Fibroblast of lung (primary cell): ENCODE measurements around the gene KIAA0040. TPM values are rescaled to one million over a fixed set of nuclear protein-coding genes. Genes with fewer than 3 reads are reported as not detected.

Experiments
- DNase-seq, 2 donors: peaks; one replicate each; pipeline versions ENCODE4 v3.0.0 to v3.0.0-alpha.2; 2010; ENCODE audit warnings: low read depth in 2 of 2
- H2AFZ ChIP-seq: 2 replicates; pipeline ENCODE4 v1.5.1; 2012; ENCODE audit warnings: low read length, control low read depth, inconsistent platforms
- H3K27ac ChIP-seq: 2 replicates; pipeline ENCODE4 v1.5.1; 2011; ENCODE audit warnings: low read length, control low read depth; ENCODE audit not compliant: insufficient read depth
- H3K27me3 ChIP-seq: 2 replicates; pipeline ENCODE4 v1.5.1; 2011; ENCODE audit warnings: mild to moderate bottlenecking, low read length; ENCODE audit not compliant: control insufficient read depth, insufficient read depth
- H3K36me3 ChIP-seq: 2 replicates; pipeline ENCODE4 v1.5.1; 2011; ENCODE audit warnings: low read length; ENCODE audit not compliant: control insufficient read depth, insufficient read depth
- H3K4me1 ChIP-seq: 2 replicates; pipeline ENCODE4 v1.5.1; 2011; ENCODE audit warnings: low read length; ENCODE audit not compliant: control insufficient read depth, insufficient read depth; ENCODE audit errors: extremely low read depth
- H3K4me2 ChIP-seq: 2 replicates; pipeline ENCODE4 v1.5.1; 2011; ENCODE audit warnings: low read length, control low read depth; ENCODE audit not compliant: insufficient read depth; ENCODE audit errors: extremely low read depth
- H3K4me3 ChIP-seq, 4 experiments: fragments of 200-600 bp in 1 of 4; sonication (generic) in 1 of 4; replicated peaks in 1 of 4; 2 replicates each; pipeline ENCODE4 v1.5.1; 2011 to 2016; ENCODE audit warnings: low read length in 4 of 4, low read depth in 3 of 4, mild to moderate bottlenecking in 3 of 4, control low read depth in 2 of 4, inconsistent platforms in 1 of 4, mixed read lengths in 1 of 4; ENCODE audit not compliant: insufficient read depth in 1 of 4; ENCODE audit errors: control extremely low read depth in 1 of 4
- H3K79me2 ChIP-seq: 2 replicates; pipeline ENCODE4 v1.5.1; 2012; ENCODE audit warnings: mild to moderate bottlenecking, low read length, inconsistent platforms; ENCODE audit not compliant: control insufficient read depth, insufficient read depth
- H3K9ac ChIP-seq: 2 replicates; pipeline ENCODE4 v1.5.1; 2011; ENCODE audit warnings: mild to moderate bottlenecking, low read length, control low read depth; ENCODE audit not compliant: insufficient read depth
- H3K9me3 ChIP-seq: 2 replicates; pipeline ENCODE4 v1.5.1; 2012; ENCODE audit warnings: low read depth, low read length; ENCODE audit not compliant: control insufficient read depth, insufficient read depth
- H4K20me1 ChIP-seq: 2 replicates; pipeline ENCODE4 v1.5.1; 2011; ENCODE audit warnings: low read length; ENCODE audit not compliant: control insufficient read depth, insufficient read depth; ENCODE audit errors: extremely low read depth
- EZH2 ChIP-seq: IDR thresholded peaks from 2 replicates; pipeline ENCODE4 v1.5.1; 2012; ENCODE audit warnings: low read length, control low read depth, mild to moderate bottlenecking; ENCODE audit errors: missing control alignments
- polyA plus RNA-seq, 2 donors: library from polyadenylated mRNA; depleted of rRNA in 1 of 2; stranded (reverse) in 1 of 2; unstranded in 1 of 2; fragments of >200 nt; gene quantifications; 2 replicates each; pipeline ENCODE4 v1.2.1, GENCODE V29; 2011 to 2012; ENCODE audit warnings: missing spikeins in 1 of 2
- total RNA-seq: library from RNA; depleted of rRNA; stranded (reverse); fragments of >200 nt; gene quantifications from 2 replicates; pipeline ENCODE4 v1.2.1, GENCODE V29; 2014
- TF ChIP-seq, protein P1 (sequence below), 2 donors: IDR thresholded peaks in 1 of 2; conservative IDR thresholded peaks in 1 of 2; 1 replicate in 1 of 2; 2 replicates in 1 of 2; pipeline ENCODE4 v1.5.1; 2011 to 2012; ENCODE audit warnings: low read length in 2 of 2, control low read depth in 1 of 2, inconsistent platforms in 1 of 2, low read depth in 1 of 2, mild to moderate bottlenecking in 1 of 2

The KIAA0040 gene
- total and polyA plus RNA-seq, 2 donors (not counting 1 experiment from before 2014, with no cell fraction given): 0.17 to 24.7 TPM

DNA sequence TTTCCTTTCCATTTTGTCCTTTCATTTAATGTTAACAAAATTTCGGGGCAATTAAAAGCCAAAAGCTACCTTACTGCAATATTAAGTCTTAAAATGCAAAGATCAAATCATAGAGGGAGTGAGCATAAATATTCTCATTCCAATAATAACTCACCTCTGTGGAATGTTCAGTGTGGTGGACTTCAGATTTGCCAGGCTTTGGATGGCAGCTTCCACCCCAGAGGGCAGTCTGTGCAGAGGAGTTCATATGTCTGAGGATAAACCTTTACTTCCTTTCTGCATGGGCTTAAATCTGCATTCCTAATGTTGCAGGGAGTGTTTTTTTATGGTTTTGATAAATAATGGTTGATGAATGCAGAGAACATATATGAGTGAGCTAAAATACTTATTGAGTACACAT lies 16.3 kb downstream of the KIAA0040 start:
- H3K9me3 ChIP-seq: no peaks in the 10 kb centered on the region
- H3K79me2 ChIP-seq: no peaks in the 10 kb centered on the region
- H4K20me1 ChIP-seq: no peaks in the 10 kb centered on the region
- no peak overlapping the region for H3K27ac ChIP-seq
- no peak overlapping the region for H3K4me2 ChIP-seq
- no peak for TF ChIP-seq EZH2
- TF ChIP-seq, protein P1, sequence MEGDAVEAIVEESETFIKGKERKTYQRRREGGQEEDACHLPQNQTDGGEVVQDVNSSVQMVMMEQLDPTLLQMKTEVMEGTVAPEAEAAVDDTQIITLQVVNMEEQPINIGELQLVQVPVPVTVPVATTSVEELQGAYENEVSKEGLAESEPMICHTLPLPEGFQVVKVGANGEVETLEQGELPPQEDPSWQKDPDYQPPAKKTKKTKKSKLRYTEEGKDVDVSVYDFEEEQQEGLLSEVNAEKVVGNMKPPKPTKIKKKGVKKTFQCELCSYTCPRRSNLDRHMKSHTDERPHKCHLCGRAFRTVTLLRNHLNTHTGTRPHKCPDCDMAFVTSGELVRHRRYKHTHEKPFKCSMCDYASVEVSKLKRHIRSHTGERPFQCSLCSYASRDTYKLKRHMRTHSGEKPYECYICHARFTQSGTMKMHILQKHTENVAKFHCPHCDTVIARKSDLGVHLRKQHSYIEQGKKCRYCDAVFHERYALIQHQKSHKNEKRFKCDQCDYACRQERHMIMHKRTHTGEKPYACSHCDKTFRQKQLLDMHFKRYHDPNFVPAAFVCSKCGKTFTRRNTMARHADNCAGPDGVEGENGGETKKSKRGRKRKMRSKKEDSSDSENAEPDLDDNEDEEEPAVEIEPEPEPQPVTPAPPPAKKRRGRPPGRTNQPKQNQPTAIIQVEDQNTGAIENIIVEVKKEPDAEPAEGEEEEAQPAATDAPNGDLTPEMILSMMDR (conservative IDR thresholded peaks at IDR 0.05 in 1 of 2, IDR thresholded peaks at IDR 0.05 in 1 of 2; ENCODE audit: low read depth in 1 of 2, low read length in 2 of 2): no peak
- no peak for DNase-seq
- H2AFZ ChIP-seq: no peak overlapping the region
- no peaks in the 10 kb centered on the region for H3K27me3 ChIP-seq
- no peak overlapping the region for H3K9ac ChIP-seq
- no peaks in the 10 kb centered on the region for H3K36me3 ChIP-seq
- no peak overlapping the region for H3K4me3 ChIP-seq
- H3K4me1 ChIP-seq: no peaks in the 10 kb centered on the region

DNA sequence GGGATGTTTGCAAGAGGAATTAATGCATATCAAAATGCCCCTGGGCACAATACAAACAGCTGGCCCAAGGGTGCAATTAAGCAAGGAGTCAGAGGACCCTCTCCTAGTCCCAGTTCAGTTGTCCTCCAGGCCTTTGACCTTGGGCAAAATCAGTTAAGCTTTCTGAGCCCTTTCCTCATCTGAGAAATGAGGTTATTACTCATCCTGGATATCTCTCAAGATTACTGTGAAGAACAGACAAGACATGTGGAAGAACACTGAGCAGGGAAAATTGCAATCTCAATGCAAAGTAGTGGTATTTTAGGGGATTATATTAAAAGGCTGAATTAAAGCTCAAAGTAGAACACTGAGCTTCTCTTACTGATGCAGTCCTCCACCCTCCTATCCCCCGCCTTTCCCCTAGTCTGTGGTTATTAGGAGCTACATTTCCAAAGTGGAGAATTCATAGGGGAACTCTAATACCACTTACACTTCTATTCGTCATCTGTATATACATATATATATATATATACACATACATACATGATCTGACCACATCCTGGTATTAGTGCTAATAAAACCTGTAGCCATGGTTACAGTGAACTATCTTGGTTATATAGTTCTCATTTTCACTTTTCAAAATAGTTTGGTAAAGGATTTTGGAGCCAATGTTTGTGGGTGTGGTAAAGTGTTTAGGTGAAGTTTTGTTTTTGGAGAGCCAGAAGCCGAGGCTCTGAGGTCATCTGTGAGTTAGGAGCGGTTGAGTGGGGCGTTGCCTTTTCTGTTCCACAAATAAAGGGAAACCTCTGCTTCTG lies 18.1 kb downstream of the KIAA0040 start:
- no peak for TF ChIP-seq EZH2
- TF ChIP-seq, protein P1 (conservative IDR thresholded peaks at IDR 0.05 in 1 of 2, IDR thresholded peaks at IDR 0.05 in 1 of 2; ENCODE audit: low read depth in 1 of 2, low read length in 2 of 2): no peak
- H2AFZ ChIP-seq: no peak overlapping the region
- no peaks in the 10 kb centered on the region for H3K9me3 ChIP-seq
- DNase-seq: no peak
- H3K79me2 ChIP-seq: no peaks in the 10 kb centered on the region
- H4K20me1 ChIP-seq: no peaks in the 10 kb centered on the region
- no peak overlapping the region for H3K4me2 ChIP-seq
- H3K4me3 ChIP-seq: no peak overlapping the region
- no peaks in the 10 kb centered on the region for H3K4me1 ChIP-seq
- no peaks in the 10 kb centered on the region for H3K27me3 ChIP-seq
- H3K27ac ChIP-seq: no peak overlapping the region
- no peaks in the 10 kb centered on the region for H3K36me3 ChIP-seq
- no peak overlapping the region for H3K9ac ChIP-seq

DNA sequence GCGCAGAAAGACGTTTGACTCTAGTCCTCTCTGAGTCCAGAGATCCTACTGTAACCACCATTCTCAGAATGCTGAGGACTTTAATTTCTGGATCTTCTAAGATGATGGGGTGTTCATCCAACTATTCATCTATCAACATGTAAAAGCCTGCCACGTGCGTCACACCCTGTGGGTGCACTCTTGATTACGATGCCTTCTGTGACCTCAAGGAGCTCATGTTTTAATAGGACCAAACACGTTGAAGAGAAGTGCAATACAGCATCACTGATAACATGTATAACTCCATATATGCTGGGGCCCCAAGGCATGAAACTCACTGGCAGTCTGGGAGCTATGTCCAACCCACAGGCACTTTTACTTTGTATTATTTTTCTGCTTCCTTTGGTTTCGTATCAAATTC lies 19.0 kb downstream of the KIAA0040 start:
- Histone ChIP-seq H3K27ac (no peak overlapping the region), H3K27me3 (no peaks in the 10 kb centered on the region), H3K4me1 (no peaks in the 10 kb centered on the region), H3K9me3 (no peaks in the 10 kb centered on the region), H3K36me3 (no peaks in the 10 kb centered on the region), H3K79me2 (no peaks in the 10 kb centered on the region), H2AFZ (no peak overlapping the region), H3K9ac (no peak overlapping the region), H4K20me1 (no peaks in the 10 kb centered on the region), H3K4me2 (no peak overlapping the region), H3K4me3 (no peak overlapping the region)
- DNase-seq: no peak
- TF ChIP-seq, protein P1 (conservative IDR thresholded peaks at IDR 0.05 in 1 of 2, IDR thresholded peaks at IDR 0.05 in 1 of 2; ENCODE audit: low read depth in 1 of 2, low read length in 2 of 2): no peak
- TF ChIP-seq EZH2: no peak
